Common myeloid progenitor, CD34-positive (primary cell): ENCODE data around the gene CLRN1.

Source experiments
- CTCF ChIA-PET: fragments of 350-600 bp; sonication (Branson Sonifier 250); formaldehyde crosslinking; loops from one replicate; lab custom pipeline; 2021; ENCODE audit warnings: antibody characterized with exemption; lab: Charles Lee
- POLR2A ChIA-PET: fragments of 350-600 bp; sonication (Branson Sonifier 250); formaldehyde crosslinking; loops from one replicate; lab custom pipeline; 2021; ENCODE audit warnings: antibody characterized with exemption; lab: Charles Lee
- DNase-seq, 3 donors: peaks; one replicate each; pipeline versions ENCODE4 v3.0.0 to v3.0.0-alpha.2; 2013
- H3K27ac ChIP-seq, 2 experiments: 1 replicate in 1 of 2; 2 replicates in 1 of 2; pipeline ENCODE4 v1.7.0; 2013; ENCODE audit warnings: inconsistent platforms in 2 of 2, low read length in 2 of 2, mild to moderate bottlenecking in 2 of 2, low read depth in 1 of 2, moderate library complexity in 1 of 2; ENCODE audit not compliant: severe bottlenecking in 2 of 2, insufficient read depth in 1 of 2, poor library complexity in 1 of 2
- H3K27me3 ChIP-seq, 5 experiments: replicated peaks in 2 of 5; 1 replicate in 3 of 5; 2 replicates in 2 of 5; pipeline versions ENCODE4 v1.6.1 to v1.7.0; 2013; ENCODE audit warnings: low read length in 4 of 5, mild to moderate bottlenecking in 2 of 5, moderate library complexity in 2 of 5, inconsistent platforms in 1 of 5; ENCODE audit not compliant: insufficient read depth in 5 of 5, control insufficient read depth in 4 of 5
- H3K36me3 ChIP-seq, 4 experiments: 1 replicate in 2 of 4; 2 replicates in 2 of 4; pipeline versions ENCODE4 v1.6.1 to v1.7.0; 2013; ENCODE audit warnings: low read length in 3 of 4, control low read depth in 1 of 4, mild to moderate bottlenecking in 1 of 4; ENCODE audit not compliant: control insufficient read depth in 4 of 4, insufficient read depth in 4 of 4
- H3K4me1 ChIP-seq, 4 experiments: 1 replicate in 3 of 4; 2 replicates in 1 of 4; pipeline versions ENCODE4 v1.6.1 to v1.7.1; 2013; ENCODE audit warnings: low read length in 3 of 4, mild to moderate bottlenecking in 3 of 4, control low read depth in 1 of 4, inconsistent platforms in 1 of 4, moderate library complexity in 1 of 4; ENCODE audit not compliant: control insufficient read depth in 4 of 4, insufficient read depth in 4 of 4; ENCODE audit errors: control extremely low read depth in 1 of 4
- H3K4me3 ChIP-seq, 7 experiments: 1 replicate in 4 of 7; 2 replicates in 3 of 7; pipeline versions ENCODE4 v1.5.1 to v1.7.0; 2013; ENCODE audit warnings: mild to moderate bottlenecking in 7 of 7, low read length in 6 of 7, moderate library complexity in 6 of 7, inconsistent platforms in 2 of 7, low read depth in 2 of 7, control low read depth in 1 of 7; ENCODE audit not compliant: insufficient read depth in 4 of 7, control insufficient read depth in 1 of 7; ENCODE audit errors: extremely low read depth in 1 of 7
- H3K9me3 ChIP-seq, 5 experiments: 1 replicate in 4 of 5; 2 replicates in 1 of 5; pipeline versions ENCODE4 v1.6.1 to v1.7.1; 2013; ENCODE audit warnings: low read length in 4 of 5, mild to moderate bottlenecking in 2 of 5, inconsistent platforms in 1 of 5, low read depth in 1 of 5, moderate library complexity in 1 of 5; ENCODE audit not compliant: control insufficient read depth in 4 of 5, insufficient read depth in 2 of 5; ENCODE audit errors: control extremely low read depth in 1 of 5
- WGBS: methylation state at CpG from one replicate; pipeline ENCODE4 v1.1.5; 2013; ENCODE audit not compliant: insufficient coverage; 5-methylcytosine and 5-hydroxymethylcytosine counted together

Gene CLRN1

GRCh38 chr3:151011427-151011826, 38.9 kb upstream of the CLRN1 start:
- Histone ChIP-seq H3K4me1 (peaks cover 0 to 14% (median 4%) of the 10 kb centered on the region in 4 experiments), H3K9me3 (no peaks in the 10 kb centered on the region), H3K27ac (no peak overlapping the region), H3K4me3 (no peak overlapping the region), H3K36me3 (no peaks in the 10 kb centered on the region), H3K27me3 (no peaks in the 10 kb centered on the region)
- 28% methylated on average over 4 of the region's 4 CpGs for WGBS
- peak; percentile 34 to 68 (median 64) for DNase-seq
- ChIA-PET CTCF (interaction anchor here (0.6 to 1.0 kb wide), 5 partner anchors 31 to 474 kb away, joined by 3 to 4 read pairs (median 3); no protein-coding TSS in a partner anchor), POLR2A (no interaction called here)

- 96% methylated on average over 4 of the region's 4 CpGs for WGBS
- H3K36me3 ChIP-seq = no peaks in the 10 kb centered on the region
- ChIA-PET POLR2A (no interaction called here), CTCF (interaction anchor here (0.9 to 3.4 kb wide), 6 partner anchors 8 to 142 kb away, joined by 3 to 22 read pairs (median 3); partner anchors contain the start of gene MED12L)
- DNase-seq = no peak
- peaks cover 0 to 4% (median 0%) of the 10 kb centered on the region in 4 experiments for H3K4me1 ChIP-seq
- no peak overlapping the region for H3K4me3 ChIP-seq
- H3K27me3 ChIP-seq = no peaks in the 10 kb centered on the region
- no peak overlapping the region for H3K27ac ChIP-seq
- no peaks in the 10 kb centered on the region for H3K9me3 ChIP-seq
Observed at GRCh38 chr3:151009981-151010380, 37.5 kb upstream of the CLRN1 start.

GRCh38 chr3:151009430-151009829, 36.9 kb upstream of the CLRN1 start:
- Histone ChIP-seq H3K27me3 (no peaks in the 10 kb centered on the region), H3K9me3 (no peaks in the 10 kb centered on the region), H3K27ac (no peak overlapping the region), H3K4me1 (peaks cover 0 to 4% (median 0%) of the 10 kb centered on the region in 4 experiments), H3K4me3 (no peak overlapping the region), H3K36me3 (no peaks in the 10 kb centered on the region)
- CTCF ChIA-PET = interaction anchor here (0.7 to 3.4 kb wide), 14 partner anchors 8 to 146 kb away, joined by 3 to 36 read pairs (median 4); partner anchors contain the start of gene MED12L
- POLR2A ChIA-PET = interaction anchor here (1.2 kb wide), 1 partner anchor 77 kb away, joined by 3 read pairs; the partner anchor contains the start of gene MED12L
- DNase-seq = no peak
- WGBS = 100% methylated on average over 3 of the region's 5 CpGs

- H3K9me3 ChIP-seq = no peaks in the 10 kb centered on the region
- no peak overlapping the region for H3K4me3 ChIP-seq
- 25% methylated on average over 2 of the region's 2 CpGs for WGBS
- no peak overlapping the region for H3K27ac ChIP-seq
- no peaks in the 10 kb centered on the region for H3K36me3 ChIP-seq
- CTCF ChIA-PET = interaction anchor here (0.5 to 3.4 kb wide), 21 partner anchors 9 to 319 kb away, joined by 3 to 36 read pairs (median 3); partner anchors contain the start of gene MED12L
- peaks cover 0 to 2% (median 0%) of the 10 kb centered on the region in 4 experiments for H3K4me1 ChIP-seq
- POLR2A ChIA-PET = interaction anchor here (1.2 kb wide), 1 partner anchor 77 kb away, joined by 3 read pairs; the partner anchor contains the start of gene MED12L
- DNase-seq = peak; percentile 61 to 71 (median 62)
- no peaks in the 10 kb centered on the region for H3K27me3 ChIP-seq
Observed at GRCh38 chr3:151008699-151009098, 36.2 kb upstream of the CLRN1 start.

GRCh38 chr3:151003768-151004134, 31.2 kb upstream of the CLRN1 start:
- Histone ChIP-seq H3K4me3 (no peak overlapping the region), H3K27me3 (no peaks in the 10 kb centered on the region), H3K36me3 (no peaks in the 10 kb centered on the region), H3K9me3 (no peaks in the 10 kb centered on the region), H3K4me1 (no peaks in the 10 kb centered on the region), H3K27ac (no peak overlapping the region)
- DNase-seq = no peak
- 89% methylated on average over 1 of the region's 2 CpGs for WGBS
- CTCF ChIA-PET = interaction anchor here (1.3 to 1.8 kb wide), 2 partner anchors 84 to 283 kb away, joined by 3 to 4 read pairs; no protein-coding TSS in a partner anchor
- POLR2A ChIA-PET = no interaction called here

- DNase-seq = no peak
- Histone ChIP-seq H3K9me3 (peaks cover 0 to under 1% (median 0%) of the 10 kb centered on the region in 5 experiments), H3K27ac (no peak overlapping the region), H3K36me3 (no peaks in the 10 kb centered on the region), H3K27me3 (no peaks in the 10 kb centered on the region), H3K4me1 (no peaks in the 10 kb centered on the region), H3K4me3 (no peak overlapping the region)
- 92% methylated on average over 5 of the region's 6 CpGs for WGBS
- ChIA-PET POLR2A (no interaction called here), CTCF (interaction anchor here (1.1 to 1.8 kb wide), 3 partner anchors 83 to 282 kb away, joined by 3 to 4 read pairs (median 3); no protein-coding TSS in a partner anchor)
Observed at GRCh38 chr3:151003029-151003767, 30.7 kb upstream of the CLRN1 start.
